H1 (cell line): ENCODE data around the gene PAX6. TPM values are rescaled to one million over a fixed set of nuclear protein-coding genes. Genes with fewer than 3 reads are reported as not detected.
A peak's percentile ranks its signal among the peaks of the same experiment; 100 is the strongest.

ENCODE experiments used
- BACH1 ChIP-seq: IDR thresholded peaks from 2 replicates; pipeline ENCODE4 v1.6.1; 2012; ENCODE audit warnings: low read length, improper control_type of control experiment
- CHD1 ChIP-seq: IDR thresholded peaks from 2 replicates; pipeline ENCODE4 v1.6.1; 2012; ENCODE audit warnings: low read depth, low read length, improper control_type of control experiment
- CHD2 ChIP-seq: IDR thresholded peaks from 2 replicates; pipeline ENCODE4 v1.6.1; 2012; ENCODE audit warnings: low read length, improper control_type of control experiment
- EZH2 ChIP-seq: fragments of 200-600 bp; sonication (generic); IDR thresholded peaks from 2 replicates; pipeline ENCODE4 v1.7.1; 2012; ENCODE audit warnings: low read depth, mild to moderate bottlenecking, moderate library complexity, low read length, inconsistent platforms; ENCODE audit not compliant: severe bottlenecking
- GABPA ChIP-seq: IDR thresholded peaks from 2 replicates; pipeline ENCODE4 v1.6.1; 2011; ENCODE audit warnings: mild to moderate bottlenecking, low read length, moderate library complexity, borderline replicate concordance; ENCODE audit not compliant: insufficient read depth
- RAD21 ChIP-seq, 2 experiments: IDR thresholded peaks in 1 of 2; conservative IDR thresholded peaks in 1 of 2; 2 replicates each; pipeline ENCODE4 v1.6.1; 2011; ENCODE audit warnings: low read depth in 2 of 2, low read length in 2 of 2, improper control_type of control experiment in 1 of 2, inconsistent platforms in 1 of 2, mild to moderate bottlenecking in 1 of 2, moderate library complexity in 1 of 2
- TAF1 ChIP-seq: IDR thresholded peaks from 2 replicates; pipeline ENCODE4 v1.6.1; 2011; ENCODE audit warnings: mild to moderate bottlenecking, low read depth, low read length
- polyA plus RNA-seq, 7 experiments: library from polyadenylated mRNA; depleted of rRNA in 3 of 7; stranded (reverse) in 5 of 7; unstranded in 2 of 7; fragments of >200 nt in 5 of 7; fragments of 200-250 nt in 2 of 7; gene quantifications; 1 replicate in 5 of 7; 2 replicates in 1 of 7; 4 replicates in 1 of 7; pipeline versions ENCODE4 v1.2.1 to v1.2.3, GENCODE V29; 2011 to 2013; ENCODE audit warnings: missing spikeins in 2 of 7, mixed read lengths in 2 of 7
- total RNA-seq: library from RNA; stranded (reverse); fragmentation: NEBNext Ultra II Directional; extraction: Animal tissue kit (Norgen Biotek cat#: 25700); gene quantifications from 2 replicates; pipeline ENCODE4 v1.2.1, GENCODE V29; 2021
- TF ChIP-seq, protein P1 (sequence below): IDR thresholded peaks from 2 replicates; pipeline ENCODE4 v1.6.1; 2011; ENCODE audit warnings: low read depth, mild to moderate bottlenecking, low read length; ENCODE audit not compliant: insufficient read depth

PAX6 gene
- total and polyA plus RNA-seq, 2 of the 8 experiments (the other 6 are each of a cell fraction or from before 2014, with no cell fraction given), result 0.30 to 0.65 TPM

DNA sequence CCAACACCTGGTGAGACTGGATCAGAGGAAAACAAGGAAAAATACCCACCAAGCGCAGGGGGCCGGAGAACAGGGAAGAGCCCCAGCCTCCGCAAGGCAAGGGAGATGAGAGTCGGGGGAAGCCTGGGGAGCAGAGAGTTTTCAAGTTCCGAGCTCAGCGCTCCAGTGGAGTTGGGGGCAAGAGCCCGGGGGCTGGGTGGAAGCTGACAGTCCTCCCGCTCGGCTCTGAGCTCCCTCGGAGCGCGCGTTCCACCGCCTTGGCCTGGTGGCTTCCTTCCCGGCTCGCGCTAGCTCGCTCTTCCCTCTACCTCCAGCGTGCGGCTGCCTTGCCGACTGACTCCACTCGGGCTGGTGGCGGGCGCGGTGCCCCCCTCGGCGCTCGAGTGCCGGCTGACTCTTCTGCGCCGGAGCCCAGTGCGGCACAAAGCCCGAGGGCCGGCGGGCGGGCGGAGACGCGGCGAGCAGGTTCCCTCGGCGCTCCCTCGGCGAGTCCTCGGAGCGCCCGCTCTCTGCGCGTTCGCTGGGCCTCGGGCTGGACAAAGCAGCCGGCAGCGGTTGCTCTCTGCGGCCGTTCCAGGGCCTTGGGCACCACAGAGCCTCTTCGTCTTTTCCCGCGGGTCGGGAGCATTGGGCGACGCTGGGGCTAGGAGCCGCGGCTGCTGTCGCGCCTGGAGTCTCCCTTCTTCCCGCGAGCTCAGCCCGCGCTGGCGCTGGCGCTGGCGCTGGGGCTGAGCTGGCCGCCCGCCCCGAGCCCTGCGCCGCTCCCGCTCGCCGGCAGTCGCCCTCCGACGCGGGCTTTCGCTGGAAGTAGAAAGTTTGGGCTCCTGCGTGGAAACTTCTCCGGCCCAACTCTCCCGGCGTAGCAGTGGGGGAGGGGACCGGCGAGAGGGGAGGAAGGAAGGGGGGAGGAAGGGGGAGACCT lies 1.0 kb downstream of the PAX6 start (continued):
- TF ChIP-seq EZH2 (peak; percentile 96), TAF1 (no peak), BACH1 (no peak), RAD21 (IDR thresholded peaks at IDR 0.05 in 1 of 2, conservative IDR thresholded peaks at IDR 0.05 in 1 of 2; ENCODE audit: low read depth in 2 of 2, low read length in 2 of 2) (no peak), CHD1 (no peak), CHD2 (no peak), GABPA (peak; percentile 50; the same call in 1 of the 2 replicates)
- TF ChIP-seq, protein P1, sequence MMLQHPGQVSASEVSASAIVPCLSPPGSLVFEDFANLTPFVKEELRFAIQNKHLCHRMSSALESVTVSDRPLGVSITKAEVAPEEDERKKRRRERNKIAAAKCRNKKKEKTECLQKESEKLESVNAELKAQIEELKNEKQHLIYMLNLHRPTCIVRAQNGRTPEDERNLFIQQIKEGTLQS, result no peak
